H1 (cell line): ENCODE data around the gene EIF3B.
"Not testable (repeated sequence)": the region's sequence is repeated elsewhere in the genome, so short reads cannot be mapped to it uniquely, and the experiment has no call there.

Source experiments
- BACH1 ChIP-seq: IDR thresholded peaks from 2 replicates; pipeline ENCODE4 v1.6.1; 2012; ENCODE audit warnings: low read length, improper control_type of control experiment
- EZH2 ChIP-seq: fragments of 200-600 bp; sonication (generic); IDR thresholded peaks from 2 replicates; pipeline ENCODE4 v1.7.1; 2012; ENCODE audit warnings: low read depth, mild to moderate bottlenecking, moderate library complexity, low read length, inconsistent platforms; ENCODE audit not compliant: severe bottlenecking
- PHF8 ChIP-seq: fragments of 200-600 bp; sonication (generic); conservative IDR thresholded peaks from 2 replicates; pipeline ENCODE4 v1.7.1; 2012; ENCODE audit warnings: low read depth, mild to moderate bottlenecking, inconsistent platforms, low read length, moderate library complexity
- POLR2AphosphoS5 ChIP-seq: IDR thresholded peaks from 2 replicates; pipeline ENCODE4 v1.6.1; 2011; ENCODE audit warnings: low read depth, low read length
- RAD21 ChIP-seq, 2 experiments: IDR thresholded peaks in 1 of 2; conservative IDR thresholded peaks in 1 of 2; 2 replicates each; pipeline ENCODE4 v1.6.1; 2011; ENCODE audit warnings: low read depth in 2 of 2, low read length in 2 of 2, improper control_type of control experiment in 1 of 2, inconsistent platforms in 1 of 2, mild to moderate bottlenecking in 1 of 2, moderate library complexity in 1 of 2
- RFX5 ChIP-seq: IDR thresholded peaks from 2 replicates; pipeline ENCODE4 v1.6.1; 2011; ENCODE audit warnings: low read depth, low read length, improper control_type of control experiment, borderline replicate concordance
- TAF1 ChIP-seq: IDR thresholded peaks from 2 replicates; pipeline ENCODE4 v1.6.1; 2011; ENCODE audit warnings: mild to moderate bottlenecking, low read depth, low read length
- ZNF274 ChIP-seq: IDR thresholded peaks from 2 replicates; pipeline ENCODE4 v1.7.0; 2012; ENCODE audit warnings: low read length, borderline replicate concordance; ENCODE audit errors: extremely low read depth
- TF ChIP-seq, protein P1 (sequence below), 3 experiments: IDR thresholded peaks; 1 replicate in 2 of 3; 2 replicates in 1 of 3; pipeline versions ENCODE4 v1.5.1 to v1.6.1; 2011; ENCODE audit warnings: low read length in 3 of 3, mild to moderate bottlenecking in 3 of 3, inconsistent platforms in 2 of 3, low read depth in 1 of 3, moderate library complexity in 1 of 3; ENCODE audit not compliant: insufficient read depth in 1 of 3; ENCODE audit errors: control extremely low read depth in 1 of 3
- TF ChIP-seq, protein P2 (sequence below): IDR thresholded peaks from 2 replicates; pipeline ENCODE4 v1.6.1; 2012; ENCODE audit warnings: low read length, inconsistent platforms
- TF ChIP-seq, protein P3 (sequence below): IDR thresholded peaks from 2 replicates; pipeline ENCODE4 v1.6.1; 2011; ENCODE audit warnings: low read depth, mild to moderate bottlenecking, low read length; ENCODE audit not compliant: insufficient read depth
- TF ChIP-seq, protein P4 (sequence below): IDR thresholded peaks from 2 replicates; pipeline ENCODE4 v1.6.1; 2012; ENCODE audit warnings: inconsistent platforms
- TF ChIP-seq, protein P5 (sequence below): IDR thresholded peaks from 2 replicates; pipeline ENCODE4 v1.6.1; 2011; ENCODE audit warnings: low read length, improper control_type of control experiment

DNA sequence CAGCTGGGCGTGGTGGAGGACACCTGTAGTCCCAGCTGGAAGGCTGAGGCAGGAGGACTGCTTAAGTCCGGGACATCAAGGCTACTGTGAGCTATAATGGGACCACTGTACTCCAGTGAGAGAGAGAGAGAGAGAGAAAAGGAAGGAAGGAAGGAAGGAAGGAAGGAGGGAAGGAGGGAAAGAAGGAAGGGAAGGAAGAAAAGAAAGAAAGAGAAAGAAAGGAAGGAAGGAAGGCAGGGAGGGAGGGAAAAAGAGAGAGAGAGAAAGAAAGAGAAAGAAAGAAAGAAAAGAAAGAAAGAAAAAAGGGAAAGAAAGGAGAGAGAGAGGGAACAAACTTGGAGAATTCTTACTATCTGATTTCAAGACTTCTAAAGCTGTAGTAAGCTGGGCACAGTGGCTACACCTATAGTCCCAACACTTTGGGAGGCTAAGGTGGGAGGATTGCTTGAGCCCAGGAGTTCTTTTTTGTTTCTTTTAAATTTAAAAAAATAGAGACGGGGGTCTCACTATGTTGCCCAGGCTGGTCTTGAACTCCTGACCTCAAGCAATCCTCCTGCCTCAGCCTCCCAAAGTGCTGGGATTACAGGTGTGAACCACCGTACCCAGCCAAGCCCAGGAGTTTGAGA, 21.9 kb upstream of the EIF3B start:
- not testable (repeated sequence) for TF ChIP-seq BACH1; EZH2; POLR2AphosphoS5; ZNF274; TAF1; PHF8; RAD21 (IDR thresholded peaks at IDR 0.05 in 1 of 2, conservative IDR thresholded peaks at IDR 0.05 in 1 of 2; ENCODE audit: low read depth in 2 of 2, low read length in 2 of 2); RFX5
- TF ChIP-seq, protein P1, sequence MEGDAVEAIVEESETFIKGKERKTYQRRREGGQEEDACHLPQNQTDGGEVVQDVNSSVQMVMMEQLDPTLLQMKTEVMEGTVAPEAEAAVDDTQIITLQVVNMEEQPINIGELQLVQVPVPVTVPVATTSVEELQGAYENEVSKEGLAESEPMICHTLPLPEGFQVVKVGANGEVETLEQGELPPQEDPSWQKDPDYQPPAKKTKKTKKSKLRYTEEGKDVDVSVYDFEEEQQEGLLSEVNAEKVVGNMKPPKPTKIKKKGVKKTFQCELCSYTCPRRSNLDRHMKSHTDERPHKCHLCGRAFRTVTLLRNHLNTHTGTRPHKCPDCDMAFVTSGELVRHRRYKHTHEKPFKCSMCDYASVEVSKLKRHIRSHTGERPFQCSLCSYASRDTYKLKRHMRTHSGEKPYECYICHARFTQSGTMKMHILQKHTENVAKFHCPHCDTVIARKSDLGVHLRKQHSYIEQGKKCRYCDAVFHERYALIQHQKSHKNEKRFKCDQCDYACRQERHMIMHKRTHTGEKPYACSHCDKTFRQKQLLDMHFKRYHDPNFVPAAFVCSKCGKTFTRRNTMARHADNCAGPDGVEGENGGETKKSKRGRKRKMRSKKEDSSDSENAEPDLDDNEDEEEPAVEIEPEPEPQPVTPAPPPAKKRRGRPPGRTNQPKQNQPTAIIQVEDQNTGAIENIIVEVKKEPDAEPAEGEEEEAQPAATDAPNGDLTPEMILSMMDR (IDR thresholded peaks at IDR 0.05; ENCODE audit: control extremely low read depth in 1 of 3, insufficient read depth in 1 of 3, low read depth in 1 of 3, low read length in 3 of 3) = not testable (repeated sequence)
- TF ChIP-seq, protein P2, sequence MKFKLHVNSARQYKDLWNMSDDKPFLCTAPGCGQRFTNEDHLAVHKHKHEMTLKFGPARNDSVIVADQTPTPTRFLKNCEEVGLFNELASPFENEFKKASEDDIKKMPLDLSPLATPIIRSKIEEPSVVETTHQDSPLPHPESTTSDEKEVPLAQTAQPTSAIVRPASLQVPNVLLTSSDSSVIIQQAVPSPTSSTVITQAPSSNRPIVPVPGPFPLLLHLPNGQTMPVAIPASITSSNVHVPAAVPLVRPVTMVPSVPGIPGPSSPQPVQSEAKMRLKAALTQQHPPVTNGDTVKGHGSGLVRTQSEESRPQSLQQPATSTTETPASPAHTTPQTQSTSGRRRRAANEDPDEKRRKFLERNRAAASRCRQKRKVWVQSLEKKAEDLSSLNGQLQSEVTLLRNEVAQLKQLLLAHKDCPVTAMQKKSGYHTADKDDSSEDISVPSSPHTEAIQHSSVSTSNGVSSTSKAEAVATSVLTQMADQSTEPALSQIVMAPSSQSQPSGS = not testable (repeated sequence)
- TF ChIP-seq, protein P3, sequence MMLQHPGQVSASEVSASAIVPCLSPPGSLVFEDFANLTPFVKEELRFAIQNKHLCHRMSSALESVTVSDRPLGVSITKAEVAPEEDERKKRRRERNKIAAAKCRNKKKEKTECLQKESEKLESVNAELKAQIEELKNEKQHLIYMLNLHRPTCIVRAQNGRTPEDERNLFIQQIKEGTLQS = not testable (repeated sequence)
- TF ChIP-seq, protein P4, sequence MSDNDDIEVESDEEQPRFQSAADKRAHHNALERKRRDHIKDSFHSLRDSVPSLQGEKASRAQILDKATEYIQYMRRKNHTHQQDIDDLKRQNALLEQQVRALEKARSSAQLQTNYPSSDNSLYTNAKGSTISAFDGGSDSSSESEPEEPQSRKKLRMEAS = not testable (repeated sequence)
- TF ChIP-seq, protein P5, sequence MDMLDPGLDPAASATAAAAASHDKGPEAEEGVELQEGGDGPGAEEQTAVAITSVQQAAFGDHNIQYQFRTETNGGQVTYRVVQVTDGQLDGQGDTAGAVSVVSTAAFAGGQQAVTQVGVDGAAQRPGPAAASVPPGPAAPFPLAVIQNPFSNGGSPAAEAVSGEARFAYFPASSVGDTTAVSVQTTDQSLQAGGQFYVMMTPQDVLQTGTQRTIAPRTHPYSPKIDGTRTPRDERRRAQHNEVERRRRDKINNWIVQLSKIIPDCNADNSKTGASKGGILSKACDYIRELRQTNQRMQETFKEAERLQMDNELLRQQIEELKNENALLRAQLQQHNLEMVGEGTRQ = not testable (repeated sequence)
